HG02870 (cell line): Measurements from ENCODE around the gene ANLN.
"Not testable (repeated sequence)": the region's sequence is repeated elsewhere in the genome, so short reads cannot be mapped to it uniquely, and the experiment has no call there.

Source experiments
- ATAC-seq: cut with Tn5 transposase; IDR thresholded peaks from one replicate; pipeline ENCODE4 v1.9.1; 2021; ENCODE audit warnings: mild to moderate bottlenecking, moderate library complexity; ENCODE audit not compliant: unreplicated experiment

Gene ANLN

GRCh38 chr7:36464271-36464670 lies 74.6 kb downstream of the ANLN start:
- ATAC-seq, result no peak

- not testable (repeated sequence) for ATAC-seq
These were observed 76.3 kb downstream of the ANLN start for GRCh38 chr7:36466001-36466400.

GRCh38 chr7:36468370-36469101 lies 78.9 kb downstream of the ANLN start:
- no peak for ATAC-seq

GRCh38 chr7:36469236-36469635 lies 79.6 kb downstream of the ANLN start:
- no peak for ATAC-seq

- ATAC-seq, result no peak
These were observed 82.6 kb downstream of the ANLN start for GRCh38 chr7:36472141-36472729.

- no peak for ATAC-seq
These were observed 84.0 kb downstream of the ANLN start for GRCh38 chr7:36473454-36474282.

- no peak for ATAC-seq
These were observed 84.8 kb downstream of the ANLN start for GRCh38 chr7:36474283-36475010.

GRCh38 chr7:36475011-36475342 lies 85.3 kb downstream of the ANLN start:
- no peak for ATAC-seq

GRCh38 chr7:36475381-36475780 lies 85.7 kb downstream of the ANLN start:
- ATAC-seq, result no peak

- no peak for ATAC-seq
These were observed 89.1 kb downstream of the ANLN start for GRCh38 chr7:36478745-36479144.

- ATAC-seq, result not testable (repeated sequence)
These were observed 94.2 kb downstream of the ANLN start for GRCh38 chr7:36483853-36484252.

GRCh38 chr7:36484265-36484664 lies 94.6 kb downstream of the ANLN start:
- ATAC-seq, result no peak

- ATAC-seq, result no peak
These were observed 96.7 kb downstream of the ANLN start for GRCh38 chr7:36486336-36486735.

- no peak for ATAC-seq
These were observed 98.2 kb downstream of the ANLN start for GRCh38 chr7:36487756-36488336.

GRCh38 chr7:36488672-36489071 lies 99.0 kb downstream of the ANLN start:
- not testable (repeated sequence) for ATAC-seq

- ATAC-seq, result no peak
These were observed 100.8 kb downstream of the ANLN start for GRCh38 chr7:36490419-36490830.

- ATAC-seq, result no peak
These were observed 101.7 kb downstream of the ANLN start for GRCh38 chr7:36491317-36491716.

- ATAC-seq, result no peak
These were observed 106.9 kb downstream of the ANLN start for GRCh38 chr7:36496576-36496975.

GRCh38 chr7:36497176-36497575 lies 107.5 kb downstream of the ANLN start:
- not testable (repeated sequence) for ATAC-seq

- no peak for ATAC-seq
These were observed 108.1 kb downstream of the ANLN start for GRCh38 chr7:36497775-36498174.
